ENCODE data around the gene ATP12A. TPM values are rescaled to one million over a fixed set of nuclear protein-coding genes. Genes with fewer than 3 reads are reported as not detected.

Gene ATP12A
- total RNA-seq, 4 donors from 2014 or later, result 0.27 TPM; not detected in 3

DNA sequence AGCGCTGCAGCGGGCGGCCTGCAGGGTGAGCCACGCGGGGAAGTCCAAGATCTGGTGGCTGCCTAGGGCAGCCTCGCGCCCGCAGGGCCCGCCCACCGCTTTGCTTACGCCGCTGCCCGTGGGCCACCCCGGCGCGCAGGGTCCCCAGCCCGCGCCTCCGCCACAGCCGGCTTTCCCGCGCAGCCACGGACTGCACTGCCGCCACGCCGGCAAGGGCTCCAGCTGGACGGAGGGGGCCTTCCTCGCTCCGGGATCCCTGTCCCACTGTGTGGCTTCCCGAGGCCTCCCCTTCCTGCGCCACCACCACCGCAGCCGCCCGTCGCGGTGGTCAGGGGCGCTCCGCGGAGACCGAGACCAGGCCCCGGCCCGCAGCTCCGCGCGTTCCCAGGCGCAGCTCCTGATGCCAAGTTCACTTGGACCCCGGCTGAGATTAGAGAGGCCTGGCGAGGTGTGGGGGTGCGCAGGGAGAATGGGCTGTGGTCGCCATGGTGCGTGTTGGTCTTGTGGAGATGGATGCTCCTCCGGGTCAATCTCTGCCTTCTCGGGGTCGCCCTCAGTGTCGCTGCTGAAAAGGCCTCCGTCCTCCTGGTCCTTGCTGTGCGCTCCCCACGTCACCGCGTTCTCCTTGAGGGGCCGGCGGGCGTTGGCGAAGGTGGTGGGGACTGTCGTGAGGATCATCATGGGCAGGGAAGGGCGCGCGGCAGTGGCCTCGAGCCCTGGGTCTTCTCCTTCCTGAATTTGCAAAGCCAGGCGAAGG lies 65.8 kb downstream of the ATP12A start:
- 1 to 9% methylated on average over 14 to 18 of the region's 70 CpGs for WGBS, 2 donors
- no peak overlapping the region for H3K27ac ChIP-seq
- no peaks in the 10 kb centered on the region for H3K27me3 ChIP-seq
- H3K9me3 ChIP-seq, result no peaks in the 10 kb centered on the region
- intact Hi-C loops (cut with DNase I), result no loop called here
- no peaks in the 10 kb centered on the region for H3K36me3 ChIP-seq
- TF ChIP-seq, protein P1, sequence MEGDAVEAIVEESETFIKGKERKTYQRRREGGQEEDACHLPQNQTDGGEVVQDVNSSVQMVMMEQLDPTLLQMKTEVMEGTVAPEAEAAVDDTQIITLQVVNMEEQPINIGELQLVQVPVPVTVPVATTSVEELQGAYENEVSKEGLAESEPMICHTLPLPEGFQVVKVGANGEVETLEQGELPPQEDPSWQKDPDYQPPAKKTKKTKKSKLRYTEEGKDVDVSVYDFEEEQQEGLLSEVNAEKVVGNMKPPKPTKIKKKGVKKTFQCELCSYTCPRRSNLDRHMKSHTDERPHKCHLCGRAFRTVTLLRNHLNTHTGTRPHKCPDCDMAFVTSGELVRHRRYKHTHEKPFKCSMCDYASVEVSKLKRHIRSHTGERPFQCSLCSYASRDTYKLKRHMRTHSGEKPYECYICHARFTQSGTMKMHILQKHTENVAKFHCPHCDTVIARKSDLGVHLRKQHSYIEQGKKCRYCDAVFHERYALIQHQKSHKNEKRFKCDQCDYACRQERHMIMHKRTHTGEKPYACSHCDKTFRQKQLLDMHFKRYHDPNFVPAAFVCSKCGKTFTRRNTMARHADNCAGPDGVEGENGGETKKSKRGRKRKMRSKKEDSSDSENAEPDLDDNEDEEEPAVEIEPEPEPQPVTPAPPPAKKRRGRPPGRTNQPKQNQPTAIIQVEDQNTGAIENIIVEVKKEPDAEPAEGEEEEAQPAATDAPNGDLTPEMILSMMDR (IDR thresholded peaks at IDR 0.05), result no peak
- no peak for TF ChIP-seq POLR2A (IDR thresholded peaks at IDR 0.05)
- no peak for DNase-seq
- no peak overlapping the region for H3K4me3 ChIP-seq (replicated peaks in 1 of 3)
- H3K4me1 ChIP-seq, result peaks cover 4 to 17% of the 10 kb centered on the region in 2 donors

DNA sequence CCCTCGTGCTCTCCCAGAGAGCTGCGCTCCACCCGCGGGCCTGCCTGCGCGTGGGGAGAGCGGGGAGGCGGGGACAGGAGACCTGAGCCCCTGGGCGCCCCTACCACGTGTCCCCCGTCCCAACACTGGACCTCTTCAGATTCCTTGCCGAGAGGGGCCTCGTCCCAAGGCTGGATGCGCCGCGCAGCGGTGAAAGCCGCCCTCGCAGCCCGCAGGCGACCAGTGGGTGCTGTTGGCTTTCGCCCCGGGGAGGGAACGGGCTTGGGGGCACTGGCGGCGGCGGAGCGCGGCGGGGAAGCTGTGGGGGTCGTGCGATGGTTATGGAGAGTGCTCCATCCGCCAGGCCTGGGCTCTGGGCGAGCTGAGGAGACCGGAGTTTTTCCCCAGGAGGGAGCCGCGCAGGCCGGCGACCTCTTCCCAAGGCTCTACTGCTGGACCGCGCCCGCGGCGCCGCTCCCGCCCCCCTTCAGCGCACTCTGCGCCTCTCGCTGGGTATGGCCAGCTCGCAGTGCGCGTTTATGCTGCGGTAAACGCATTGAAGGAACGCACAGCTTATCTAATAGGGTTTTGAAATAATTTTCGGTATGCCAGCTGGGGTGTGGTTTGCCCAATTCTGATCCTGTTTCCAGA lies 66.5 kb downstream of the ATP12A start:
- 0 to 1% methylated on average over 1 to 38 of the region's 56 CpGs for WGBS, 2 donors

DNA sequence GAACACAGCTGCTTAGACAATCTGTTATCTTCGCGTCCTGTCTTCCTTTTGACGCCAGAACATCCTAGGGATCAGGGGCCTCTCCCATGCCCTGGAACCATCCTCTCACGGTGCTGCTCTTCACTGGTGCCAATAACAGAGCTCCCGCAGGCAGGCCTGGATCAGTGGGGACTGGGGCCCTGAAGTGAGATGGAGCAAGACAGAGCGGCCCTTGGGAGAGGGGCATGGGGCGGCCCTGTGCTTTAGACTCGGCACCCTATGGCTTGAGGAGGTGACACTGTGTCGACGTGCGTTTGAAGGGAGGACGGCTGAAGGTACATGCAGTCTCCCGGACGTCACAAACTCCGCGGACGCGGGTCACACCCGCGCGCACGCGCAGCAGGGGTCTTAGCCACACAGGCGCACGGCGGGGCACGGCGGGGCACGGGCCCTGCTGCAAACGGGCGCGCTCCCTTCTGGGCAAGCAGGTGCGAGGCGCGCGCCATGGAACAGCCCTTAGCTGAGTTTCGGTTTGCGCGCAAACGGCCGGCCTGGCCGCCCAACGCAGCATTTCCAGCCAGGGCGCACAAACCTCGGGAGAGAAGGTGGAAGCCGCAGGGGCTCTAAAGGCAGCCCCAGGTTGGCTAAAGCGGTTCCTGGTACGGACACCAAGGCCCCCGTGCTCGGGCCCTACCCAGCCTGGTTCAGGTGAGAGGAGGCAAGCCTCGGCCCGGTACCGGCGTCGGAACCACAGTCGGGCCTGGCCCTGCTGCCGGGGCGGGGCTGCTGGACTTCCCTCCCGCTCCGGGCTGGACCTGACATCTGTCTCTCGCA lies 67.2 kb downstream of the ATP12A start:
- peaks cover 4 to 17% of the 10 kb centered on the region in 2 donors for H3K4me1 ChIP-seq
- no peaks in the 10 kb centered on the region for H3K27me3 ChIP-seq
- no peak for TF ChIP-seq POLR2A (IDR thresholded peaks at IDR 0.05)
- TF ChIP-seq, protein P1 (IDR thresholded peaks at IDR 0.05), result no peak
- DNase-seq, result no peak
- H3K9me3 ChIP-seq, result no peaks in the 10 kb centered on the region
- no peaks in the 10 kb centered on the region for H3K36me3 ChIP-seq
- H3K4me3 ChIP-seq (replicated peaks in 1 of 3), result peak overlapping the region in 1 of 3 donors; percentile 21
- no peak overlapping the region for H3K27ac ChIP-seq
- intact Hi-C loops (cut with DNase I), result no loop called here
- 0 to 2% methylated on average over 20 to 30 of the region's 61 CpGs for WGBS, 2 donors

More for the DNA sequence above, 66.5 kb downstream of the ATP12A start:
- TF ChIP-seq, protein P1 (IDR thresholded peaks at IDR 0.05), result no peak
- no peak for TF ChIP-seq POLR2A (IDR thresholded peaks at IDR 0.05)
- no peak overlapping the region for H3K4me3 ChIP-seq (replicated peaks in 1 of 3)
- no peaks in the 10 kb centered on the region for H3K9me3 ChIP-seq
- no peaks in the 10 kb centered on the region for H3K36me3 ChIP-seq
- peaks cover 4 to 17% of the 10 kb centered on the region in 2 donors for H3K4me1 ChIP-seq
- no peaks in the 10 kb centered on the region for H3K27me3 ChIP-seq
- intact Hi-C loops (cut with DNase I), result no loop called here
- no peak overlapping the region for H3K27ac ChIP-seq
- no peak for DNase-seq

DNA sequence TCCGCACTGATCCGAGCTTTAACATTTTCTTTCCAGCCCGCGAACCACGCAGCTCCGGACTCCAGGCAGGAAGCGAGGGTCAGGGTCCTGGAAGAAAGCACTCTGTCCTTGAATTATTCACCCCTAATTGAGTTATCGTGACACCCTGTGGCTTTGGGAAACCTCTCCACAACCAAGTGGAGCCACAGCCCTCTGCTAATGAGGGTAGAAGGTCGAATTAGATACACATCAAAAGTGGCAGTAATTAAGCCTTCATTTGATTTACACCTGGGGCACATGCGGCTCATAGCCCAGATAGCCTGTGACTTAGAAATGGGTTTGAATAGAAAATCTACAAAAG lies 67.8 kb downstream of the ATP12A start:
- no peak for DNase-seq
- intact Hi-C loops (cut with DNase I), result no loop called here
- no peaks in the 10 kb centered on the region for H3K27me3 ChIP-seq
- H3K4me3 ChIP-seq (replicated peaks in 1 of 3), result no peak overlapping the region
- H3K36me3 ChIP-seq, result no peaks in the 10 kb centered on the region
- no peak overlapping the region for H3K27ac ChIP-seq
- no peaks in the 10 kb centered on the region for H3K9me3 ChIP-seq
- peaks cover 4 to 17% of the 10 kb centered on the region in 2 donors for H3K4me1 ChIP-seq
- TF ChIP-seq POLR2A (IDR thresholded peaks at IDR 0.05), result no peak
- TF ChIP-seq, protein P1 (IDR thresholded peaks at IDR 0.05), result no peak
- WGBS, 2 donors, result 8 to 12% methylated on average over 8 to 10 of the region's 10 CpGs

Data from thyroid gland (tissue), 4 donors.